IMR-90 (cell line): ENCODE measurements around the gene RPS2. TPM values are rescaled to one million over a fixed set of nuclear protein-coding genes. Genes with fewer than 3 reads are reported as not detected.

ENCODE experiments used
- ATAC-seq: fragments of 200-7000 bp; cut with Tn5 transposase; 2 replicates; pipeline ENCODE4 v1.9.1; 2020; ENCODE audit warnings: low read depth, mild to moderate bottlenecking, moderate library complexity
- BruUV-seq: library from RNA; stranded (reverse); fragments of 400-500 nt; replicated peaks from 2 replicates; lab custom pipeline; 2021; lab: Mats Ljungman, UMichigan
- CTCF ChIA-PET: fragments of 300-600 bp; formaldehyde crosslinking; extraction: SDS; loops from one replicate; lab custom pipeline; 2021; ENCODE audit warnings: antibody characterized with exemption; lab: Yijun Ruan, JAX
- POLR2A ChIA-PET: fragments of 300-600 bp; sonication (Branson Sonifier 250); formaldehyde crosslinking; loops from one replicate; lab custom pipeline; 2022; ENCODE audit warnings: antibody characterized with exemption; ENCODE audit not compliant: unreplicated experiment; lab: Charles Lee
- DNase-seq: peaks from one replicate; pipeline ENCODE4 v3.0.0; 2013
- H2AFZ ChIP-seq: replicated peaks from 2 replicates; pipeline ENCODE3; 2013; ENCODE audit warnings: low read length, mild to moderate bottlenecking; ENCODE audit not compliant: poor library complexity
- H2AK5ac ChIP-seq: 2 replicates; pipeline ENCODE4 v1.6.1; 2013; ENCODE audit warnings: low read depth, low read length, inconsistent platforms
- H2AK9ac ChIP-seq: replicated peaks from 2 replicates; pipeline ENCODE3; 2013; ENCODE audit warnings: mild to moderate bottlenecking, low read depth, low read length, moderate library complexity; ENCODE audit not compliant: poor library complexity
- H2BK120ac ChIP-seq: 2 replicates; pipeline ENCODE4 v1.6.1; 2013; ENCODE audit warnings: low read depth, low read length, inconsistent platforms
- H2BK15ac ChIP-seq: 3 replicates; pipeline ENCODE4 v1.6.1; 2013; ENCODE audit warnings: low read depth, low read length, inconsistent platforms
- H2BK20ac ChIP-seq: 2 replicates; pipeline ENCODE4 v1.6.1; 2013; ENCODE audit warnings: low read depth, mild to moderate bottlenecking, inconsistent platforms, low read length, moderate library complexity
- H2BK5ac ChIP-seq: 2 replicates; pipeline ENCODE4 v1.6.1; 2013; ENCODE audit warnings: mild to moderate bottlenecking, low read depth, low read length, inconsistent platforms; ENCODE audit not compliant: poor library complexity, severe bottlenecking
- H3K14ac ChIP-seq: replicated peaks from 2 replicates; pipeline ENCODE4 v1.6.1; 2013; ENCODE audit warnings: low read depth, low read length, inconsistent platforms
- H3K18ac ChIP-seq: 2 replicates; pipeline ENCODE4 v1.6.1; 2013; ENCODE audit warnings: low read depth, low read length, control low read depth
- H3K23ac ChIP-seq: 2 replicates; pipeline ENCODE4 v1.6.1; 2013; ENCODE audit warnings: low read depth, low read length, inconsistent platforms
- H3K27ac ChIP-seq: 2 replicates; pipeline ENCODE4 v1.5.1; 2013; ENCODE audit warnings: mild to moderate bottlenecking, control low read depth, low read length; ENCODE audit not compliant: insufficient read depth
- H3K27me3 ChIP-seq: 2 replicates; pipeline ENCODE4 v1.6.1; 2013; ENCODE audit warnings: low read length; ENCODE audit not compliant: control insufficient read depth, insufficient read depth
- H3K36me3 ChIP-seq: 2 replicates; pipeline ENCODE4 v1.6.1; 2013; ENCODE audit warnings: low read length, mixed read lengths; ENCODE audit not compliant: control insufficient read depth, insufficient read depth
- H3K4ac ChIP-seq: 2 replicates; pipeline ENCODE4 v1.6.1; 2013; ENCODE audit warnings: low read depth, low read length, inconsistent platforms
- H3K4me1 ChIP-seq: 2 replicates; pipeline ENCODE4 v1.6.1; 2013; ENCODE audit warnings: low read length, mixed read lengths; ENCODE audit not compliant: control insufficient read depth, insufficient read depth
- H3K4me2 ChIP-seq: 2 replicates; pipeline ENCODE4 v1.6.1; 2013; ENCODE audit warnings: low read depth, mild to moderate bottlenecking, control low read depth, low read length, moderate library complexity
- H3K4me3 ChIP-seq: 2 replicates; pipeline ENCODE4 v1.5.1; 2013; ENCODE audit warnings: low read depth, mild to moderate bottlenecking, control low read depth, low read length, moderate library complexity; ENCODE audit not compliant: insufficient read depth
- H3K56ac ChIP-seq: 2 replicates; pipeline ENCODE4 v1.6.1; 2013; ENCODE audit warnings: low read length, inconsistent platforms; ENCODE audit not compliant: insufficient read depth; ENCODE audit errors: extremely low read depth
- H3K79me1 ChIP-seq, 2 experiments: 2 replicates each; pipeline ENCODE4 v1.6.1; 2013; ENCODE audit warnings: low read length in 2 of 2, inconsistent platforms in 1 of 2, low read depth in 1 of 2
- H3K9ac ChIP-seq: 2 replicates; pipeline ENCODE4 v1.6.1; 2013; ENCODE audit warnings: low read depth, low read length, control low read depth
- H3K9me1 ChIP-seq: 2 replicates; pipeline ENCODE4 v1.6.1; 2013; ENCODE audit warnings: low read length, inconsistent platforms; ENCODE audit not compliant: insufficient read depth
- H3K9me3 ChIP-seq: 2 replicates; pipeline ENCODE4 v1.6.1; 2013; ENCODE audit warnings: low read length; ENCODE audit not compliant: control insufficient read depth, insufficient read depth
- H4K20me1 ChIP-seq: 2 replicates; pipeline ENCODE4 v1.6.1; 2013; ENCODE audit warnings: low read length, inconsistent platforms; ENCODE audit not compliant: insufficient read depth
- H4K5ac ChIP-seq: 2 replicates; pipeline ENCODE4 v1.6.1; 2013; ENCODE audit warnings: mild to moderate bottlenecking, low read depth, low read length, control low read depth
- H4K8ac ChIP-seq, 2 experiments: 2 replicates each; pipeline ENCODE4 v1.6.1; 2013; ENCODE audit warnings: low read depth in 2 of 2, low read length in 2 of 2, control low read depth in 1 of 2, inconsistent platforms in 1 of 2
- H4K91ac ChIP-seq: 2 replicates; pipeline ENCODE4 v1.6.1; 2013; ENCODE audit warnings: low read depth, low read length, inconsistent platforms; ENCODE audit not compliant: insufficient read depth
- BHLHE40 ChIP-seq: fragments of 150-350 bp; IDR thresholded peaks from 2 replicates; pipeline ENCODE4 v1.6.1; 2016; ENCODE audit warnings: mild to moderate bottlenecking, low read depth, low read length
- CEBPB ChIP-seq: IDR thresholded peaks from 2 replicates; pipeline ENCODE4 v1.6.1; 2012; ENCODE audit warnings: low read depth, low read length, improper control_type of control experiment
- CHD1 ChIP-seq: IDR thresholded peaks from 2 replicates; pipeline ENCODE4 v1.6.1; 2012; ENCODE audit warnings: low read depth, low read length, improper control_type of control experiment
- CTCF ChIP-seq: conservative IDR thresholded peaks from 2 replicates; pipeline ENCODE4 v1.5.1; 2012; ENCODE audit warnings: mild to moderate bottlenecking, low read depth, low read length, improper control_type of control experiment
- FOS ChIP-seq: fragments of 150-350 bp; IDR thresholded peaks from 2 replicates; pipeline ENCODE4 v1.6.1; 2016; ENCODE audit warnings: low read depth, low read length
- MAFK ChIP-seq: IDR thresholded peaks from 2 replicates; pipeline ENCODE4 v1.6.1; 2012; ENCODE audit warnings: low read depth, low read length, improper control_type of control experiment
- MAZ ChIP-seq: IDR thresholded peaks from 2 replicates; pipeline ENCODE4 v1.6.1; 2012; ENCODE audit warnings: low read depth, mild to moderate bottlenecking, low read length, improper control_type of control experiment, moderate library complexity, borderline replicate concordance
- MXI1 ChIP-seq: IDR thresholded peaks from 2 replicates; pipeline ENCODE4 v1.6.1; 2012; ENCODE audit warnings: low read depth, mild to moderate bottlenecking, low read length, moderate library complexity, borderline replicate concordance
- NFE2L2 ChIP-seq: fragments of 150-350 bp; IDR thresholded peaks from 2 replicates; pipeline ENCODE4 v1.6.1; 2016; ENCODE audit warnings: low read depth, mild to moderate bottlenecking, low read length
- POLR2A ChIP-seq: IDR thresholded peaks from 2 replicates; pipeline ENCODE4 v1.6.1; 2012; ENCODE audit warnings: mild to moderate bottlenecking, low read depth, low read length
- RAD21 ChIP-seq: IDR thresholded peaks from 2 replicates; pipeline ENCODE4 v1.6.1; 2012; ENCODE audit warnings: low read length, improper control_type of control experiment
- RCOR1 ChIP-seq: IDR thresholded peaks from 2 replicates; pipeline ENCODE4 v1.6.1; 2012; ENCODE audit warnings: mild to moderate bottlenecking, low read length, improper control_type of control experiment; ENCODE audit not compliant: insufficient replicate concordance
- RFX5 ChIP-seq: IDR thresholded peaks from 2 replicates; pipeline ENCODE4 v1.8.0; 2012; ENCODE audit warnings: low read depth, mild to moderate bottlenecking, low read length, moderate library complexity
- SMC3 ChIP-seq: fragments of 150-350 bp; IDR thresholded peaks from 2 replicates; pipeline ENCODE4 v1.6.1; 2016; ENCODE audit warnings: low read depth, mild to moderate bottlenecking, antibody characterized with exemption, low read length, moderate library complexity
- USF2 ChIP-seq: fragments of 150-350 bp; IDR thresholded peaks from 2 replicates; pipeline ENCODE4 v1.6.1; 2017; ENCODE audit warnings: mild to moderate bottlenecking, antibody characterized with exemption, low read length, low read depth
- WGBS, 2 experiments: methylation state at CpG; one replicate each; pipeline versions ENCODE4 v1.1.5 to v1.1.7; 2013; ENCODE audit warnings: missing lambda C conversion rate in 2 of 2; ENCODE audit not compliant: insufficient read length in 1 of 2; ENCODE audit errors: extremely low coverage in 2 of 2; 5-methylcytosine and 5-hydroxymethylcytosine counted together
- dilution Hi-C: fragments of 300-500 bp; cut with HindIII; formaldehyde crosslinking; loops from one replicate; pipeline ENCODE4 v1.14.3; 2018; ENCODE audit warnings: low sequenced_read_pairs; ENCODE audit not compliant: unreplicated experiment
- in situ Hi-C: fragments of 300-500 bp; cut with MboI; formaldehyde crosslinking; loops from 3 replicates; pipeline ENCODE4 v1.14.3; 2019; ENCODE audit warnings: low sequenced_read_pairs, inconsistent platforms, mixed read lengths
- intact Hi-C: fragments of 100-400 bp; cut with micrococcal nuclease; formaldehyde crosslinking; loops from 2 replicates; pipeline ENCODE4 v1.10.0; 2022
- polyA plus RNA-seq, 3 experiments: library from polyadenylated mRNA; depleted of rRNA; stranded (reverse); fragments of >200 nt; gene quantifications; 2 replicates each; pipeline ENCODE4 v1.2.3, GENCODE V29; 2012; ENCODE audit warnings: low replicate concordance in 1 of 3
- total RNA-seq: library from RNA; depleted of rRNA; stranded (reverse); fragments of >200 nt; gene quantifications from 2 replicates; pipeline ENCODE4 v1.2.3, GENCODE V29; 2012
- TF ChIP-seq, protein P1 (sequence below): fragments of 150-350 bp; IDR thresholded peaks from 2 replicates; pipeline ENCODE4 v1.6.1; 2016; ENCODE audit warnings: low read depth, mild to moderate bottlenecking, low read length, moderate library complexity, borderline replicate concordance

Gene RPS2
- total and polyA plus RNA-seq, 2 of the 4 experiments (the other 2 are of a cell fraction): 2,703 to 6,941 TPM

GRCh38 chr16:1919327-1919998 is 45.2 kb downstream of the RPS2 start:
- no peak overlapping the region for H4K8ac ChIP-seq
- H2AK9ac ChIP-seq: no peak overlapping the region
- no peak overlapping the region for H3K18ac ChIP-seq
- H4K5ac ChIP-seq: no peak overlapping the region
- H3K9ac ChIP-seq: no peak overlapping the region
- H3K9me3 ChIP-seq: no peaks in the 10 kb centered on the region; the same call in 1 of the 2 replicates
- H3K4me1 ChIP-seq: no peaks in the 10 kb centered on the region
- H4K91ac ChIP-seq: no peak overlapping the region
- peaks cover 89% of the 10 kb centered on the region for H3K27me3 ChIP-seq
- dilution Hi-C loops (no loop called here), in situ Hi-C loops (no loop called here), intact Hi-C loops (no loop called here)
- no peak overlapping the region for H2BK20ac ChIP-seq
- H3K27ac ChIP-seq: no peak overlapping the region
- no peaks in the 10 kb centered on the region for H3K36me3 ChIP-seq
- no peak overlapping the region for H2AFZ ChIP-seq
- no peak overlapping the region for H3K56ac ChIP-seq
- H3K9me1 ChIP-seq: no peaks in the 10 kb centered on the region; the same call in 1 of the 2 replicates
- BruUV-seq: no TSS peak
- ChIA-PET CTCF (no interaction called here), POLR2A (no interaction called here)
- no peaks in the 10 kb centered on the region for H4K20me1 ChIP-seq
- ATAC-seq (no peak), DNase-seq (no peak)
- H2BK5ac ChIP-seq: no peak overlapping the region
- no peak overlapping the region for H3K14ac ChIP-seq
- no peak overlapping the region for H2BK15ac ChIP-seq
- 29% methylated on average over 12 of the region's 30 CpGs; no CpG with 5 or more reads in 1 of the 2 experiments for WGBS, 2 experiments
- H3K4me3 ChIP-seq: no peak overlapping the region
- H3K79me1 ChIP-seq: no peaks in the 10 kb centered on the region
- TF ChIP-seq USF2 (no peak), RCOR1 (no peak), RFX5 (no peak), CHD1 (no peak), POLR2A (no peak), MXI1 (no peak), RAD21 (no peak), CEBPB (no peak), SMC3 (no peak), CTCF (no peak), MAZ (no peak), MAFK (no peak), FOS (no peak), BHLHE40 (no peak), NFE2L2 (no peak)
- TF ChIP-seq, protein P1, sequence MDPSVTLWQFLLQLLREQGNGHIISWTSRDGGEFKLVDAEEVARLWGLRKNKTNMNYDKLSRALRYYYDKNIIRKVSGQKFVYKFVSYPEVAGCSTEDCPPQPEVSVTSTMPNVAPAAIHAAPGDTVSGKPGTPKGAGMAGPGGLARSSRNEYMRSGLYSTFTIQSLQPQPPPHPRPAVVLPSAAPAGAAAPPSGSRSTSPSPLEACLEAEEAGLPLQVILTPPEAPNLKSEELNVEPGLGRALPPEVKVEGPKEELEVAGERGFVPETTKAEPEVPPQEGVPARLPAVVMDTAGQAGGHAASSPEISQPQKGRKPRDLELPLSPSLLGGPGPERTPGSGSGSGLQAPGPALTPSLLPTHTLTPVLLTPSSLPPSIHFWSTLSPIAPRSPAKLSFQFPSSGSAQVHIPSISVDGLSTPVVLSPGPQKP: no peak
- H2AK5ac ChIP-seq: no peak overlapping the region
- no peak overlapping the region for H3K4me2 ChIP-seq
- H3K23ac ChIP-seq: no peak overlapping the region
- H3K4ac ChIP-seq: no peak overlapping the region
- H2BK120ac ChIP-seq: no peak overlapping the region
